Neural cell (in vitro differentiated cells): Measurements from ENCODE around the gene PCBP4.

Experiments
- EP300 ChIP-seq: fragments of 450-650 bp; conservative IDR thresholded peaks from 2 replicates; pipeline ENCODE4 v1.6.1; 2014; ENCODE audit warnings: antibody characterized with exemption, mild to moderate bottlenecking, moderate library complexity; ENCODE audit not compliant: poor library complexity, severe bottlenecking
- EZH2 ChIP-seq: fragments of 200-600, 300-800 bp; shearing (Covaris generic), sonication (generic); IDR thresholded peaks from 2 replicates; pipeline ENCODE4 v1.6.1; 2014; ENCODE audit warnings: antibody characterized with exemption, low read length, borderline replicate concordance, mild to moderate bottlenecking; ENCODE audit not compliant: insufficient read depth, poor library complexity, severe bottlenecking
- MXI1 ChIP-seq: fragments of 450-650 bp; conservative IDR thresholded peaks from 2 replicates; pipeline ENCODE4 v1.6.1; 2014; ENCODE audit warnings: antibody characterized with exemption, mild to moderate bottlenecking; ENCODE audit not compliant: poor library complexity, severe bottlenecking
- POLR2AphosphoS5 ChIP-seq: IDR thresholded peaks from 2 replicates; pipeline ENCODE4 v1.6.1; 2012
- RAD21 ChIP-seq: fragments of 450-650 bp; conservative IDR thresholded peaks from 2 replicates; pipeline ENCODE4 v1.6.1; 2014; ENCODE audit warnings: antibody characterized with exemption, mild to moderate bottlenecking, moderate library complexity
- REST ChIP-seq: IDR thresholded peaks from 2 replicates; pipeline ENCODE4 v1.6.1; 2012; ENCODE audit warnings: borderline replicate concordance
- SMC3 ChIP-seq: fragments of 450-650 bp; conservative IDR thresholded peaks from 2 replicates; pipeline ENCODE4 v1.6.1; 2014; ENCODE audit warnings: antibody characterized with exemption, mild to moderate bottlenecking, moderate library complexity; ENCODE audit not compliant: poor library complexity
- TAF1 ChIP-seq: IDR thresholded peaks from 2 replicates; pipeline ENCODE4 v1.6.1; 2012; ENCODE audit warnings: low read depth
- TF ChIP-seq, protein P1 (sequence below): fragments of 450-650 bp; IDR thresholded peaks from 2 replicates; pipeline ENCODE4 v1.5.1; 2014; ENCODE audit warnings: antibody characterized with exemption, mild to moderate bottlenecking, moderate library complexity; ENCODE audit not compliant: poor library complexity, severe bottlenecking

DNA sequence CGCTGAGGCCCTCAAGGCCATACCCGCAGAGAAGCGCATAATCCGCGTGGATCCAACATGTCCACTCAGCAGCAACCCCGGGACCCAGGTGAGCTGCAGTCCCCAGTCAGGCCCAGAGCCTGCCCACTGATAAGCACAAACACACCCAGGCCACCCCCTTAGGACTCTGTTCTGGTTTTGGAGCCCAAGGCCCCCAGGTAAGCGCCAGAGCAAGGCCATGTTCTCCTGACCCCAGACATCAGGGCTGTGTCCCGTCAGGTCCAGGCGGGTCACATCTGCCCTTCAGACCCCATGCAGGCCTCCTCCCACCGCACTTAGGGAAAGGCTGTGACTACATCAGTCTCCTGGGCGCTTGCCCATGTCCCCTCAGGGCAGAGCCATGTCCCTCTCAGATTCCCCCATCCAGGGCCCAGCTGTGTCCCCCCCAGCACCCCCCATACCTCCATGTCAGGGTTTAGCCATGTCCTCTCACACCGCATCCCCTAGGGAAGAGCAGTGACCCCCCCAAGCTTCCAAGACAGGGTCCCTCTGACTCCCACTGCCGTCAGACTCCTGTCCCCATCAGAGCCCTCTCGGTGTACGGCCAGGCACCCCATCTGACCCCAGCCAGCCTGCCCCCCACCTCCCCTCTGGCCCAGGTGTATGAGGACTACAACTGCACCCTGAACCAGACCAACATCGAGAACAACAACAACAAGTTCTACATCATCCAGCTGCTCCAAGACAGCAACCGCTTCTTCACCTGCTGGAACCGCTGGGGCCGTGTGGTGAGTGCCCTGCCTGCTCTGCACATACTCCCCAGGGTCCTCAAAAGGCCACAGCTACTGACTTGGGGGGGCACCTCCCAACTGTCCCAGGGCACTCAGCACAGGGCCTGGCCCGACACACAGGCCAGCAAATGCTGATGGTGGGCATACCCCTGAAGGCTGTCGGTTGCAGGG lies 23.5 kb downstream of the PCBP4 start:
- TF ChIP-seq RAD21 (no peak), EZH2 (no peak), EP300 (no peak), REST (no peak), POLR2AphosphoS5 (no peak), SMC3 (no peak), MXI1 (no peak), TAF1 (no peak)
- TF ChIP-seq, protein P1, sequence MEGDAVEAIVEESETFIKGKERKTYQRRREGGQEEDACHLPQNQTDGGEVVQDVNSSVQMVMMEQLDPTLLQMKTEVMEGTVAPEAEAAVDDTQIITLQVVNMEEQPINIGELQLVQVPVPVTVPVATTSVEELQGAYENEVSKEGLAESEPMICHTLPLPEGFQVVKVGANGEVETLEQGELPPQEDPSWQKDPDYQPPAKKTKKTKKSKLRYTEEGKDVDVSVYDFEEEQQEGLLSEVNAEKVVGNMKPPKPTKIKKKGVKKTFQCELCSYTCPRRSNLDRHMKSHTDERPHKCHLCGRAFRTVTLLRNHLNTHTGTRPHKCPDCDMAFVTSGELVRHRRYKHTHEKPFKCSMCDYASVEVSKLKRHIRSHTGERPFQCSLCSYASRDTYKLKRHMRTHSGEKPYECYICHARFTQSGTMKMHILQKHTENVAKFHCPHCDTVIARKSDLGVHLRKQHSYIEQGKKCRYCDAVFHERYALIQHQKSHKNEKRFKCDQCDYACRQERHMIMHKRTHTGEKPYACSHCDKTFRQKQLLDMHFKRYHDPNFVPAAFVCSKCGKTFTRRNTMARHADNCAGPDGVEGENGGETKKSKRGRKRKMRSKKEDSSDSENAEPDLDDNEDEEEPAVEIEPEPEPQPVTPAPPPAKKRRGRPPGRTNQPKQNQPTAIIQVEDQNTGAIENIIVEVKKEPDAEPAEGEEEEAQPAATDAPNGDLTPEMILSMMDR: no peak
